Heart left ventricle (tissue), 16 donors: ENCODE results near the gene LCN9. TPM values are rescaled to one million over a fixed set of nuclear protein-coding genes. Genes with fewer than 3 reads are reported as not detected.
A peak's percentile ranks its signal among the peaks of the same experiment; 100 is the strongest.
"Not testable (repeated sequence)": the region's sequence is repeated elsewhere in the genome, so short reads cannot be mapped to it uniquely, and the experiment has no call there.

Experiments
- ATAC-seq, 4 donors: fragments of 200-7000 bp; cut with Tn5 transposase; one replicate each; pipeline ENCODE4 v1.9.1; 2020 to 2022; ENCODE audit warnings: moderate library complexity in 4 of 4, mild to moderate bottlenecking in 3 of 4, moderate number of reproducible peaks in 1 of 4
- DNase-seq, 5 donors: peaks; one replicate each; pipeline ENCODE4 v3.0.0-alpha.2; 2020
- H3K27ac ChIP-seq, 12 donors: fragments of 200-600 bp; sonication (generic) in 4 of 12; one replicate each; pipeline versions ENCODE4 v1.5.0 to v1.8.0; 2016 to 2022; ENCODE audit warnings: mild to moderate bottlenecking in 2 of 12
- H3K27me3 ChIP-seq, 9 donors: fragments of 200-600 bp; sonication (generic) in 2 of 9; one replicate each; pipeline versions ENCODE4 v1.5.1 to v1.8.0; 2016 to 2022; ENCODE audit warnings: mild to moderate bottlenecking in 3 of 9
- H3K36me3 ChIP-seq, 9 donors: fragments of 200-600 bp; sonication (generic) in 2 of 9; one replicate each; pipeline versions ENCODE4 v1.5.0 to v1.8.0; 2018 to 2022; ENCODE audit warnings: mild to moderate bottlenecking in 2 of 9
- H3K4me1 ChIP-seq, 12 donors: fragments of 200-600 bp; sonication (generic) in 4 of 12; one replicate each; pipeline versions ENCODE4 v1.5.0 to v1.8.0; 2016 to 2022; ENCODE audit warnings: mild to moderate bottlenecking in 3 of 12
- H3K4me3 ChIP-seq, 12 donors: fragments of 200-600 bp; sonication (generic) in 4 of 12; one replicate each; pipeline versions ENCODE4 v1.5.0 to v1.8.0; 2017 to 2022; ENCODE audit warnings: mild to moderate bottlenecking in 9 of 12, moderate library complexity in 4 of 12
- H3K9me3 ChIP-seq, 12 donors: fragments of 200-600 bp; sonication (generic) in 4 of 12; one replicate each; pipeline versions ENCODE4 v1.5.0 to v1.8.0; 2016 to 2022; ENCODE audit warnings: mild to moderate bottlenecking in 1 of 12
- POLR2A ChIP-seq, 2 donors: fragments of 450-650 bp; IDR thresholded peaks; one replicate each; pipeline ENCODE4 v1.6.1; 2017; ENCODE audit warnings: antibody characterized with exemption in 2 of 2, mild to moderate bottlenecking in 2 of 2, moderate library complexity in 2 of 2
- WGBS, 4 donors: extraction: QIAGEN DNeasy Blood & Tissue Kit in 2 of 4; methylation state at CpG; one replicate each; pipeline versions ENCODE4 v1.1.5 to v1.1.7; 2013 to 2018; 5-methylcytosine and 5-hydroxymethylcytosine counted together
- intact Hi-C, 10 donors: fragments of 100-400 bp; cut with DNase I; formaldehyde crosslinking; loops; one replicate each; pipeline versions ENCODE4 v1.11.1 to v1.14.2; 2022
- polyA plus RNA-seq, 2 donors: library from polyadenylated mRNA; stranded (reverse); fragments of 200-250 nt; gene quantifications; one replicate each; pipeline ENCODE4 v1.2.3, GENCODE V29; 2013
- total RNA-seq, 9 donors: library from RNA; depleted of rRNA in 2 of 9; stranded (reverse); fragments of >200 nt in 2 of 9; fragmentation: NEBNext Ultra II Directional in 3 of 9; extraction: Animal tissue kit (Norgen Biotek cat#: 25700) in 3 of 9; gene quantifications; one replicate each; pipeline versions ENCODE4 v1.1.0 to v1.2.4, GENCODE V29; 2016 to 2023
- TF ChIP-seq, protein P1 (sequence below), 12 donors: fragments of 200-600 bp; sonication (generic) in 4 of 12; IDR thresholded peaks; one replicate each; pipeline versions ENCODE4 v1.5.0 to v1.8.0; 2018 to 2022; ENCODE audit warnings: antibody characterized with exemption in 12 of 12, mild to moderate bottlenecking in 5 of 12
- donor health status: ischemic (EF 13 %, LVEDD 7.1; RV severe dilation, severe dysfunction).
- donor health status: healthy with polysubstance abuse.
- donor health status: DM: no; HTN: yes; CAD: no.
- donor health status: DM: no; HTN: no; CAD: no.
- donor health status: ischemic (EF 25% LVEDD 6.9; RV normal size, moderate dysfunction).
- donor health status: ischemic (EF 25% LVEDD 5.7; RV mildly dilated, moderate dysfunction).
- donor health status: healthy.
- donor health status: DM: yes; HTN: yes; CAD: no.
- donor health status: ischemic (EF 35%, LVEDD 5.7; RV mildly dilated, moderate dysfunction).
- donor health status: nonischemic (EF 11% LVEDD 7.7; RV severe dilation, severe dysfunction).
- donor health status: DM: yes; HTN: yes; CAD: no.
- donor health status: PGD.
- donor health status: ischemic (EF 29% LVEDD 5.4; RV normal size, mild dysfunction).
- donor health status: nonischemic (EF 23%, LVEDD 6.1; RV moderate dilation, normal function).

Gene LCN9
- total and polyA plus RNA-seq, 11 donors = not detected

- no peak overlapping the region for H3K4me3 ChIP-seq
- peaks cover 0 to 11% (median 0%) of the 10 kb centered on the region in 9 donors for H3K27me3 ChIP-seq
- intact Hi-C loops = no loop called here
These were observed 7.8 kb downstream of the LCN9 start for GRCh38 chr9:135670721-135671590.

DNA sequence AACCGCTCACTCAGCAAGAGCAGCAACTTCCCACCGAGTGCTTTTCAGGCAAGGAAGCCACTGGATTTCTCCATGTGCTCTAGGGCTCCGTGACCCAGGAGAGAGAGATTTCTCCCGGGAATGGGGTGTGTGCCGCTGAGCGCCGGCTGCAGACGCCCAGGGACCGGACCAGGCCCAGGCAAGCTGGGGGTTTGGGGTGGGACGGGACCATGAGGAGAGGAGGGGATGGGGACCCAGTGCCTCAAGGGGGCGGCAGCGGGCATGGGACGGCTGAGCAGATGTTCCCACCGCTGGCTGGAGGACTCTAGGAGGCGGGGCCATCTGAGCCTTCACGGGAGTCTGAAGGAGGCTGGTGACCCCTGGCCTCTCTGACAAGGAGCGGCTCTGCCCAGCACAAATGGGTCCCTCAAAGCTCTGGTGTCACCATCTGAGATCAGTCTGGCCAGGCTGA, 8.5 kb downstream of the LCN9 start:
- no peak overlapping the region for H3K4me3 ChIP-seq
- no peaks in the 10 kb centered on the region for H3K36me3 ChIP-seq
- H3K27ac ChIP-seq = no peak overlapping the region
- intact Hi-C loops = no loop called here
- TF ChIP-seq, protein P1, sequence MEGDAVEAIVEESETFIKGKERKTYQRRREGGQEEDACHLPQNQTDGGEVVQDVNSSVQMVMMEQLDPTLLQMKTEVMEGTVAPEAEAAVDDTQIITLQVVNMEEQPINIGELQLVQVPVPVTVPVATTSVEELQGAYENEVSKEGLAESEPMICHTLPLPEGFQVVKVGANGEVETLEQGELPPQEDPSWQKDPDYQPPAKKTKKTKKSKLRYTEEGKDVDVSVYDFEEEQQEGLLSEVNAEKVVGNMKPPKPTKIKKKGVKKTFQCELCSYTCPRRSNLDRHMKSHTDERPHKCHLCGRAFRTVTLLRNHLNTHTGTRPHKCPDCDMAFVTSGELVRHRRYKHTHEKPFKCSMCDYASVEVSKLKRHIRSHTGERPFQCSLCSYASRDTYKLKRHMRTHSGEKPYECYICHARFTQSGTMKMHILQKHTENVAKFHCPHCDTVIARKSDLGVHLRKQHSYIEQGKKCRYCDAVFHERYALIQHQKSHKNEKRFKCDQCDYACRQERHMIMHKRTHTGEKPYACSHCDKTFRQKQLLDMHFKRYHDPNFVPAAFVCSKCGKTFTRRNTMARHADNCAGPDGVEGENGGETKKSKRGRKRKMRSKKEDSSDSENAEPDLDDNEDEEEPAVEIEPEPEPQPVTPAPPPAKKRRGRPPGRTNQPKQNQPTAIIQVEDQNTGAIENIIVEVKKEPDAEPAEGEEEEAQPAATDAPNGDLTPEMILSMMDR (IDR thresholded peaks at IDR 0.05) = no peak
- TF ChIP-seq POLR2A (IDR thresholded peaks at IDR 0.05) = no peak
- DNase-seq (peak in 2 of 5 donors; percentile 15 to 57), ATAC-seq (no peak)
- peaks cover 0 to 11% (median 0%) of the 10 kb centered on the region in 9 donors for H3K27me3 ChIP-seq
- no peaks in the 10 kb centered on the region for H3K4me1 ChIP-seq
- no peaks in the 10 kb centered on the region for H3K9me3 ChIP-seq
- 49 to 58% (median 54%) methylated on average over 10 to 17 of the region's 17 CpGs for WGBS, 4 donors

More at GRCh38 chr9:135670721-135671590, 7.8 kb downstream of the LCN9 start:
- Histone ChIP-seq H3K27ac (no peak overlapping the region), H3K36me3 (no peaks in the 10 kb centered on the region), H3K9me3 (no peaks in the 10 kb centered on the region), H3K4me1 (no peaks in the 10 kb centered on the region)
- WGBS, 4 donors = 87 to 89% (median 88%) methylated on average over 28 to 41 of the region's 41 CpGs
- ATAC-seq = no peak
- TF ChIP-seq, protein P1 (IDR thresholded peaks at IDR 0.05) = no peak
- TF ChIP-seq POLR2A (IDR thresholded peaks at IDR 0.05) = no peak
- DNase-seq = peak in 1 of 5 donors; percentile 18

GRCh38 chr9:135672786-135673185, 9.7 kb downstream of the LCN9 start:
- H3K27me3 ChIP-seq = peaks cover 0 to 11% (median 0%) of the 10 kb centered on the region in 9 donors
- H3K27ac ChIP-seq, intact Hi-C loops, H3K36me3 ChIP-seq, H3K4me1 ChIP-seq, H3K4me3 ChIP-seq, ATAC-seq, H3K9me3 ChIP-seq: not testable (repeated sequence)
- 87 to 93% (median 90%) methylated on average over 7 of the region's 7 CpGs for WGBS, 4 donors
- peak in 2 of 5 donors; percentile 2 to 5 for DNase-seq

DNA sequence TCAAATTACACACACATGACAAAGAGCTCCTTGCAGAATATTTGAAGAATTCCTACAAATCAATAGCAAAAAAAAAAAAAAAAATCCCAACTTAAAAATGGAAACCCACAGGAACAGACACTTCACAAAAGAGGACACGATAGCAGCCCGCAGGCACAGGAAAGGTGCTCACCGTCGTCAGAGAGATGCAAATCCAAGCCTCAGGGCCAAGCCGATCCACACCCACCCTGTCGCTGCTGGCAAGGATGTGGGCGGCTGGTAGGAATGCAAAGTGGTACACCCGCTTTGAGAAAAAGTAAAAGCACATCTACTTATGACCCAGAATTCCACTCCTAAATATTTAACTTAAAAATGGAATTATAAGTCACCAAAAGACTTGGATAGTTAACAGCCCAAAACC, 10.8 kb downstream of the LCN9 start:
- ATAC-seq = no peak
- no peak for TF ChIP-seq POLR2A (IDR thresholded peaks at IDR 0.05)
- TF ChIP-seq, protein P1 (IDR thresholded peaks at IDR 0.05) = no peak
- Histone ChIP-seq H3K9me3 (no peaks in the 10 kb centered on the region), H3K36me3 (no peaks in the 10 kb centered on the region), H3K4me3 (no peak overlapping the region), H3K27ac (no peak overlapping the region), H3K27me3 (peaks cover 0 to 11% (median 0%) of the 10 kb centered on the region in 9 donors), H3K4me1 (no peaks in the 10 kb centered on the region)
- WGBS, 4 donors = 75 to 86% (median 84%) methylated on average over 8 of the region's 8 CpGs
- intact Hi-C loops = no loop called here
- peak in 1 of 5 donors; percentile 11 for DNase-seq
